Neural progenitor cell (in vitro differentiated cells): ENCODE results near the gene NBEAL1.
A peak's percentile ranks its signal among the peaks of the same experiment; 100 is the strongest.

Experiments used
- EZH2phosphoT487 ChIP-seq: fragments of 200-600 bp; sonication (generic); IDR thresholded peaks from 2 replicates; pipeline ENCODE4 v1.6.1; 2017; ENCODE audit warnings: antibody characterized with exemption
- TF ChIP-seq, protein P1 (sequence below): fragments of 200-600 bp; sonication (generic); IDR thresholded peaks from 2 replicates; pipeline ENCODE4 v1.5.1; 2017; ENCODE audit warnings: antibody characterized with exemption, mild to moderate bottlenecking

DNA sequence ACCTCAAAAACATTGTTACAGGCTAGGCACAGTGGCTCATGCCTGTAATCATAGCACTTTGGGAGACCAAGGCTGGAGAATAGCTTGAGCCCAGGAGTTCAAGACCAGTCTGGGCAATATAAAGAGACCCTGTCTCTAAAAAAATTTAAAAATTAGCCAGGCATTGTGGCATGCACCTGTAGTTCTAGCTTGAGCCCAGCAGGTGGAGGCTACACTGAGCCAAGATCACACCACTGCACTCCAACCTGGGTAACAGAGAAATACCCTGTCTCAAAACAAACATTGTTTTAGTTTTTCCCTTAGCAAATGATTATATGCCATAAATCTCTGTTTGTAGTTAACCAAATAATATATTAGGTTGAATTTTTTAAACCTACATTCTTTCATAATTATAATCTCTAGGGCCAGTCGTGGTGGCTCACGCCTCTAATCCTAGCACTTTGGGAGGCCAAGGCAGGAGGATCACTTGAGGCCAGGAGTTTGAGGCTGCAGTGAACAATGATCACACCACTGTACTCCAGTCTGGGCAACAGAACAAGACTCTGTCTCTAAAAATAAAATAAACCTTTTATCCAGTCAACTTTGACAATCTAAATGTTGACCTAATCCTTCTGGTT lies 210.9 kb downstream of the NBEAL1 start:
- TF ChIP-seq, protein P1, sequence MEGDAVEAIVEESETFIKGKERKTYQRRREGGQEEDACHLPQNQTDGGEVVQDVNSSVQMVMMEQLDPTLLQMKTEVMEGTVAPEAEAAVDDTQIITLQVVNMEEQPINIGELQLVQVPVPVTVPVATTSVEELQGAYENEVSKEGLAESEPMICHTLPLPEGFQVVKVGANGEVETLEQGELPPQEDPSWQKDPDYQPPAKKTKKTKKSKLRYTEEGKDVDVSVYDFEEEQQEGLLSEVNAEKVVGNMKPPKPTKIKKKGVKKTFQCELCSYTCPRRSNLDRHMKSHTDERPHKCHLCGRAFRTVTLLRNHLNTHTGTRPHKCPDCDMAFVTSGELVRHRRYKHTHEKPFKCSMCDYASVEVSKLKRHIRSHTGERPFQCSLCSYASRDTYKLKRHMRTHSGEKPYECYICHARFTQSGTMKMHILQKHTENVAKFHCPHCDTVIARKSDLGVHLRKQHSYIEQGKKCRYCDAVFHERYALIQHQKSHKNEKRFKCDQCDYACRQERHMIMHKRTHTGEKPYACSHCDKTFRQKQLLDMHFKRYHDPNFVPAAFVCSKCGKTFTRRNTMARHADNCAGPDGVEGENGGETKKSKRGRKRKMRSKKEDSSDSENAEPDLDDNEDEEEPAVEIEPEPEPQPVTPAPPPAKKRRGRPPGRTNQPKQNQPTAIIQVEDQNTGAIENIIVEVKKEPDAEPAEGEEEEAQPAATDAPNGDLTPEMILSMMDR = peak; percentile 67
- TF ChIP-seq EZH2phosphoT487 = no peak
